Activated T-cell treated with anti-CD3 and anti-CD28 coated beads, Interleukin-2, amount 50 U/mL, for 1 hour (primary cell): ENCODE results near the gene IL12A.

ENCODE experiments used
- DNase-seq: peaks from one replicate; pipeline ENCODE4 v3.0.0-alpha.2; 2020

IL12A gene

GRCh38 chr3:159991591-159991990 lies 3.0 kb downstream of the IL12A start:
- no peak for DNase-seq

GRCh38 chr3:159992589-159992988 lies 4.0 kb downstream of the IL12A start:
- DNase-seq, result no peak

GRCh38 chr3:159994182-159994581 lies 5.5 kb downstream of the IL12A start:
- no peak for DNase-seq

GRCh38 chr3:159995091-159995490 lies 6.5 kb downstream of the IL12A start:
- DNase-seq, result no peak

- DNase-seq, result no peak
These were observed 7.4 kb downstream of the IL12A start for GRCh38 chr3:159996018-159996417.

GRCh38 chr3:159996959-159997358 lies 8.3 kb downstream of the IL12A start:
- no peak for DNase-seq

GRCh38 chr3:160001148-160001760 lies 12.6 kb downstream of the IL12A start:
- DNase-seq, result no peak

- no peak for DNase-seq
These were observed 13.4 kb downstream of the IL12A start for GRCh38 chr3:160001850-160002623.

GRCh38 chr3:160003520-160004128 lies 15.0 kb downstream of the IL12A start:
- no peak for DNase-seq

GRCh38 chr3:160005004-160005403 lies 16.4 kb downstream of the IL12A start:
- DNase-seq, result no peak

- no peak for DNase-seq
These were observed 17.9 kb downstream of the IL12A start for GRCh38 chr3:160006282-160007163.

GRCh38 chr3:160008961-160009360 lies 20.3 kb downstream of the IL12A start:
- no peak for DNase-seq

- no peak for DNase-seq
These were observed 20.9 kb downstream of the IL12A start for GRCh38 chr3:160009525-160009924.

- no peak for DNase-seq
These were observed 21.9 kb downstream of the IL12A start for GRCh38 chr3:160010578-160010977.

- DNase-seq, result no peak
These were observed 23.5 kb downstream of the IL12A start for GRCh38 chr3:160012108-160012507.

- no peak for DNase-seq
These were observed 28.3 kb downstream of the IL12A start for GRCh38 chr3:160016972-160017371.

- no peak for DNase-seq
These were observed 30.3 kb downstream of the IL12A start for GRCh38 chr3:160018959-160019358.

GRCh38 chr3:160020057-160020711 lies 31.5 kb downstream of the IL12A start:
- DNase-seq, result no peak

GRCh38 chr3:160022068-160022467 lies 33.4 kb downstream of the IL12A start:
- no peak for DNase-seq

- no peak for DNase-seq
These were observed 34.8 kb downstream of the IL12A start for GRCh38 chr3:160023476-160023875.

GRCh38 chr3:160027541-160028195 lies 39.0 kb downstream of the IL12A start:
- DNase-seq, result no peak

- DNase-seq, result no peak
These were observed 47.1 kb downstream of the IL12A start for GRCh38 chr3:160035757-160036156.
